Stimulated activated CD4-positive, alpha-beta T cell treated with anti-CD3 and anti-CD28 coated beads, Interleukin-1b, Interleukin-23, amount 100 ng/mL, for 1 hour (primary cell): Measurements from ENCODE around the gene BUD31.
"Not testable (repeated sequence)": the region's sequence is repeated elsewhere in the genome, so short reads cannot be mapped to it uniquely, and the experiment has no call there.

Source experiments
- DNase-seq, 2 donors: peaks; one replicate each; pipeline ENCODE4 v3.0.0-alpha.2; 2020; ENCODE audit warnings: low read depth in 2 of 2

Gene BUD31

DNA sequence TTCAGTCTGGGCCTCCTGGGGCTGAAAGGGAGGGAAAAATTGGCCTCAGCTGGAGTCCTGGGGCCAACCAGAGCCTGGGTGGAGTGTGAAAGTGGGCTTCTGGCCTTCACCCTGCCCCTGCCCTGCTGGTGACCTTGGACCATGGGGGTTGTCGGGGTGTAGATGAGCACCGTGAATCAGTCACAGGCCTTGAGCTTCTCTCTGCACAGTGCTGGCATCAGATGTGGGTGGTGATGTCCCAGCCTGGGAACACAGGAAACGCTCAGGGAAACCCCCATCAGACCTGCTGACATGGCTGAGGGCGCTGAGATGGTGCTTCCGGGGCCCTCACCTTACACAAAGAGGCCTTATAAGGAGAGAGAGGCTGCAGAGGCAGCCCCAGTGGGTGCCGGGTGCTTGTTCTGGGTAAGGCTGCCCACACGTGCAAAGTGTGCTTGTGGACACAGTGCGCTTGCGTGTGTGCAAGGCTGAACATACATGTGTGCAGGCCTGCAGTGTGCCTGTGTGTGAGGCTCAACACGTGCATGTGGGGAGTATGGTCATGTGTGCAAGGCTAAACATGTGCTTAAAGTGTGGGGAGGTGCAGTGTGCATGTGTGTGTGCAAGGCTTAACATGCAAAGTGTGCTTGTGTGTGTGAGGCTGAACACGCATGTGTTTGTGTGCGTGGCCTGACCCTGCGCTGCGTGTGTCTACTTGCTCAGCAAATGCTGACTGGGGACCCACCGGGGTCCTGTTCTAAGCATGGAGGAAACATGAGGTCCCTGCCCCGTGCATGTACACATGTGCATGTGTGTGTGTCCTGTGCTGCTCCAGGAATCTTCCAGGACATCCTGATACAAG, 27.7 kb upstream of the BUD31 start:
- DNase-seq, result peak; percentile 62 to 81

DNA sequence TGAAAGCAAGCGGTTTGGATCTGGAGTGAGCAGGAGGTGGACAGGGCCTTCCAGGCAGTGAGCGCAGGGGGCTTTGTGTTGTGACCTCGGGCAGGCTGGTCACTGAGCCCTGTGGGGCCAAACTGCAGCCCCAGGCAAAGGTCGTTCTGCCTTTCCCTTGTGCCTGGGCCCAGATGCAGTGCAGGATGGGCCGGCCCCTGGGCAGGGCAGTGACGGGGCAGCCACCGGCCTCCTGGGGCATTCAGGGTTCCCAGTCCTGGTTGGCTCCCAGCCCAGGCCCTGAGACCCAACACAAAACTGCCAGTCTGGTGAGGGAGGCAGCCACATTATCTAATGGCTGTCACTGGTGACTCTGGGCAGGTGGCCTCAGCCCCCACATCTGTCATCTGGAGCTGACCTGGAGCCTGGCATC, 27.1 kb upstream of the BUD31 start:
- no peak for DNase-seq

DNA sequence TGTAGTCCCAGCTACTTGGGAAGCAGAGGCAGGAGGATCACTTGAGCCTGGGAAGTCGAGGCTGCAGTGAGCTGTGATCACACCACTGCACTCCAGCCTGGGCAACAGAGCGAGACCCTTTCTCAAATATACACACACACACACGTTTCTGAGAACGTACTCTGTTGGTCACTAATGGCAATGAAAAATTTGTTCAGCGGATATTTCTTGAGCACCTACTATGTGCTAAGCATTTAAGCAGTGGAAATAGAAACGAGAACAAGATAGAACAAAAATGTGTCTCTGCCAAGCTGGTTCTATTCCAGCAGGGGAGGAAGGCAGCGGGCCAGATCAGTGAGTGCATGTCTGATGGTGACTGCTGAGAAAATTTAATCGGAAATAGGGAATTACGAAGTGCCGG, 25.6 kb upstream of the BUD31 start:
- DNase-seq, result no peak

DNA sequence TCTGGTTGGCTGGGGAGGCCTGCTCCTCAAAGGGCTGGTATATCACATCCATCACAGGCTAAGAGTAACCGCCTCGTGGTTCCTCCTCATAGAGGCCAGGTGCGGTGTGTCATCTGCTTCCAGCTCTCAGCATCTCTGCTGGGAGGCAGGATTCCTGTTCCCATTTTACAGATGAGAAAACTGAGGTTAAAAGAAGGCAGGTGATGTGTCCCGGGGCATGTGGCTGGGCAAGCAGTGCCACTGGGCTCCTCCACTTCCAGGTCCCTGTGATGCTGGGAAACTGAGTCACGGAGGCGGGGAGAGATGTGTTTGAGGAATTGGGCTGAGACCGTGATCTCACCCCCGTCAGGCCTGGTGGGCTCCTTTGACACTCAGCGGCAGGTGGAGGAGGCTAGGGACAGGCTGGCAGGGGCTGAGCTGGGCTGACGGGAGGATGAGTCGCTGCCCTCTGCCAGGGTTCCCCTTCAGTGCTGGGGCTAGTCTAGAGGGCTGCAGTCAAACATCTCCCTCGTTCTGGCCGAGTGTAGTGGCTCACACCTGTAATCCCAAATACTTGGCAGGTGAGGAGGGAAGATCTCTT, 24.9 kb upstream of the BUD31 start:
- no peak for DNase-seq

DNA sequence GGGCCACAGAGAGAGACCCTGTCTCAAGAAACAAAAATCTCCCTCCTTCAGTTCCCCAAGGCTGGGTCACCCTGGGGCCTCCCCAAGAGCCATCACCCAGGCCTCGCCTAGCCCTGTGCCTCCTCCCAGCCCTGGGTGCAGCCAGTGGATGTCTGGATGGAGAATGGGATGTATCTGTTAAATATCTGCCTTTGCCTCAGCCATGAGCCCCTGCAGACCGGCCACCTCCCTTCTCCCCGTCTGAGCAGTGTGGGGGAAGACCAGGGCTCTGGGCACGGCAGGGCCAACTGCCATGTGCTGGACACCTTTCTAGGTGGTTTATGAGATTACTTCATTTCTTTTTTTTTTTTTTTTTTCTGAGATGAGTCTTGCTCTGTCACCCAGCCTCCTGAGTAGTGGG, 24.2 kb upstream of the BUD31 start:
- no peak for DNase-seq

DNA sequence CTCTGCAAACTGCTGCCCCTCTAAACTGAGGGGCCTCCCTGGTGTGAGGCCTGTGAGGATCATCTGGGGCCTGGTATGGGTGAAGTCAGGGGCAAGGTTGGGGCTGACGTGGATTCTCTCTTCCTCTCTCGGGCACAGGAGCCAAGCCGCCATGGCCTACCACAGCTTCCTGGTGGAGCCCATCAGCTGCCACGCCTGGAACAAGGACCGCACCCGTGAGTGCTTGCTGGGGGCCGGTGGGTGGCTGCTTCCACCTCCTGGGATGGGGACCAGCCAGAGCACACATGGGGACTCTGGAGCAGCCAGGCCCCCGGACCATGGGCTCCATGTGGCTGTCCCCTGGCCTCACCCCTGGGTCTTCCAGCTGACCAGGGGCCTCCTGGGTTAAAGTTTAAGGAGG, 23.2 kb upstream of the BUD31 start:
- no peak for DNase-seq

DNA sequence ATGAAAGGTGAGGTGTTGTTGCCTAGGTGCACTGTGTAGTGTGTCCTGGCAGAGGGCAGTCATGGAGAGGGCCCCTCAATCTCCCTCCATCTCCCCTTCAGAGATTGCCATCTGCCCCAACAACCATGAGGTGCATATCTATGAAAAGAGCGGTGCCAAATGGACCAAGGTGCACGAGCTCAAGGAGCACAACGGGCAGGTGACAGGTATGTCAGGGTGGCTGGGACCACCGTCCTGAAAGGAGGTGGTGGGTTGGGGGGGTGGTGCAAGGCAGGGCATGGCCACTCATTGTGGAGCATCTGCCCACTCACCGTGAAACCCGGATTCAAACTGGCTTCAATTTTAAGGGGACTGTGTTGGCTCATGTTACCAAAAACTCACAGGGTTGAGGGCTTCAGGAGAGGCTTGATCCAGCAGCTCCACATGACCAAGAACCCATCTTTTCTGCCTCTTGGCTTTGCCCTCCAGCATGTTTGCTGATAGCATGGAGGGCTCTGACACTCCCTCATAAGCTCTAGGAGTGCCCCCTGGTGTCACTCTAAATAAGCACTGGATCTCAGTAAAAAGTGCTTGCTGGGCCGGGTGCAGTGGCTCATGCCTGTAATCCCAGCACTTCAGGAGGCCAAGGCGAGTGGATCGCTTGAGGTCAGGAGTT, 22.1 kb upstream of the BUD31 start:
- no peak for DNase-seq

DNA sequence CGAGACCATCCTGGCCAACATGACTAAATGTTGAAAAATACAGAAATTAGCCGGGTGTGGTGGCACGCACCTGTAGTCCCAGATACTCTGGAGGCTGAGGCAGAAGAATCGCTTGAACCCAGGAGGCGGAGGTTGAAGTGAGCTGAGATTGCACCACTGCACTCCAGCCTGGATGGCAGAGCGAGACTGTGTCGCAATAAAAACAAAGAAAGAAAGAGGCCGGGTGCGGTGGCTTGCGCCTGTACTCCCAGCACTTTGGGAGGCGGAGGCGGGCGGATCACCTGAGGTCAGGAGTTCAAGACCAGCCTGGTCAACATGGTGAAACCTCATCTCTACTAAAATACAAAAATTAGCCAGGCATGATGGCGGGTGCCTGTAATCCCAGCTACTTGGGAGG, 21.5 kb upstream of the BUD31 start:
- DNase-seq, result not testable (repeated sequence)

DNA sequence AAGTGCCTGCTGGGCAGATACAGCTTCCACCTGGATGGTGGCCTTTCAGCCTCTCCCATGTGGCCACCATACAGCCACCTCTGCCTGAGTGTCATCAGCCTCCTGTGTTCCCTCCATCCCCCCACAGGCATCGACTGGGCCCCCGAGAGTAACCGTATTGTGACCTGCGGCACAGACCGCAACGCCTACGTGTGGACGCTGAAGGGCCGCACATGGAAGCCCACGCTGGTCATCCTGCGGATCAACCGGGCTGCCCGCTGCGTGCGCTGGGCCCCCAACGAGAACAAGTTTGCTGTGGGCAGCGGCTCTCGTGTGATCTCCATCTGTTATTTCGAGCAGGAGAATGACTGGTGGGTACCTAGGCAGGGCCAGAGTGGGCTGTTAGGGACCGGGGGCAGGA, 20.9 kb upstream of the BUD31 start:
- no peak for DNase-seq

DNA sequence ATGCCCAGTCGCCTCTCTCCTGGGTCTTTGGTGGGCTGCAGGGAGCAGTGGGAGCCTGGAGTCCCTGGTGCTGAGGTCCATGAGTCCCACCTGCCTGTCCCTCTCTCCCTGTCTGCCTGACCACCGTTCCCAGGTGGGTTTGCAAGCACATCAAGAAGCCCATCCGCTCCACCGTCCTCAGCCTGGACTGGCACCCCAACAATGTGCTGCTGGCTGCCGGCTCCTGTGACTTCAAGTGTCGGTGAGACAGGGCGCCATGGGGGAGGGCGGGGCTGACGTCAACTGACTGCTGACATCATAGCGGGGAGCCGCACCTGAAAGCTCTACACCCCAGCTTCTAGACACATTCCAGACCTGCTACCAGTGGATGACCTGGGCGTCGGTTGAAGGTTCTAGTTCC, 19.0 kb upstream of the BUD31 start:
- DNase-seq, result no peak

DNA sequence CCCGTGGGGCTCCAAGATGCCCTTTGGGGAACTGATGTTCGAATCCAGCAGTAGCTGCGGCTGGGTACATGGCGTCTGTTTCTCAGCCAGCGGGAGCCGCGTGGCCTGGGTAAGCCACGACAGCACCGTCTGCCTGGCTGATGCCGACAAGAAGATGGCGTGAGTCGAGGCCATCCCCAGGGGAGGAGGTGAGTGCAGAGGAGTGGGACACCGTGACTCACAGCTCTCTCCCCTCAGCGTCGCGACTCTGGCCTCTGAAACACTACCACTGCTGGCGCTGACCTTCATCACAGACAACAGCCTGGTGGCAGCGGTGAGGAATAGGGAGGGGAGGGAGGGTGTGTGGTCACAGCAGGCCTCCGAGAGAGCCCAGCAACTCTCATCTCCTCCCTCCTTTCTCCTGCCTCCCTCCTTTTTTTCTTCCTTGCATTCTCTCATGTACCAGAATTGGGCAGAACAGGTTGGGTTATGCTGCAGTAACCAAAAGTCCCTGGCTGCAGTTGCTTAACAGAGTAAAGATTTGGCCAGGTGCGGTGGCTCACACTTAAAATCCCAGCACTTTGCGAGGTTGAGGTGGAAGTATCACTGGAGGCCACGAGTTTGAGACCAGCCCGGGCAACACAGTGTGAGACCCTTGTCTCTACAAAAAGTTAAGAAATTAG, 17.7 kb upstream of the BUD31 start:
- no peak for DNase-seq

DNA sequence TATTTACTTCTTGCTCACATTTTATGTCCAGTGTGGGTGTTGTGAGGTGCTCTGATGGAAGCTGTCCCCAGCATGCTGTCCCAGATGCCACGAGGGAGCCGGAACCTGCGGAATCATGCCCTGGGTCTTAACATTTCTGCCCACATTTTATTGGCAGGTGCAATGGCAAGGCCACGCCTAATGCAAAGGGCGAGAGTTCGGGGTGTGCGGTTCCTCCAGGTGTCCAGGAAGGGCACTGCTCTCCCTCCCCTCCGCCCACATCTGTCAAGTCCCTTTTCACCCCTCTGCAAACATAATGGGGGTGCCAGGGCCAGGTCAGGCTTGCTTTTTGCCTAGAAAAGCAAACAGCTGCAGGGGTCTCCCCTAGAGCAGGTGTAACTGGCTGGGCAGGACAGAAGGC, 16.7 kb upstream of the BUD31 start:
- no peak for DNase-seq

DNA sequence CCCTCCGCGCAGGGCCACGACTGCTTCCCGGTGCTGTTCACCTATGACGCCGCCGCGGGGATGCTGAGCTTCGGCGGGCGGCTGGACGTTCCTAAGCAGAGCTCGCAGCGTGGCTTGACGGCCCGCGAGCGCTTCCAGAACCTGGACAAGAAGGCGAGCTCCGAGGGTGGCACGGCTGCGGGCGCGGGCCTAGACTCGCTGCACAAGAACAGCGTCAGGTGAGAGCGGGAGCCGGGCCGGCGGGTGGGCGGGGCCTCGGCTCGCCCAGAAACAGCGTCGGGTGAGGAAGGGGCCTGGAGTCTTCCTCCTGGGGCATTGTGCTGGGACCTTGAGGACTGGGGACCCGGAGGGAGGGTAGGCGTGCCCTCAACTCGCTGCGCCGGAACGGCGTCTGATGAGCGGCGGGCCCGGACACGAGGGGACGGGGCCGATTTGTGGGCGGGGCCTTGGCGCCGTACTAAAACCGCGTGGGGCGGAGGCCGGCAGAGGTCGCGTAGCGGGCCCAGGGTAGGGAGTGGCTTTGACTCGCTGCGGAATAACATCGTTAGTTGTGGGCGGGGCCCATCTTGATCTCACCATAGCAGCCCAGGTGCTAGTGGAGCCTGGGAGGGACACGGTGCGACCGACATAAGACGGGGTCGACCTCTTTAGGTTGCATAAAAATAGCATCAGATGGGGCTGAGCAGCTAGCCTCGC, 16.0 kb upstream of the BUD31 start:
- DNase-seq, result peak; percentile 51 to 57

DNA sequence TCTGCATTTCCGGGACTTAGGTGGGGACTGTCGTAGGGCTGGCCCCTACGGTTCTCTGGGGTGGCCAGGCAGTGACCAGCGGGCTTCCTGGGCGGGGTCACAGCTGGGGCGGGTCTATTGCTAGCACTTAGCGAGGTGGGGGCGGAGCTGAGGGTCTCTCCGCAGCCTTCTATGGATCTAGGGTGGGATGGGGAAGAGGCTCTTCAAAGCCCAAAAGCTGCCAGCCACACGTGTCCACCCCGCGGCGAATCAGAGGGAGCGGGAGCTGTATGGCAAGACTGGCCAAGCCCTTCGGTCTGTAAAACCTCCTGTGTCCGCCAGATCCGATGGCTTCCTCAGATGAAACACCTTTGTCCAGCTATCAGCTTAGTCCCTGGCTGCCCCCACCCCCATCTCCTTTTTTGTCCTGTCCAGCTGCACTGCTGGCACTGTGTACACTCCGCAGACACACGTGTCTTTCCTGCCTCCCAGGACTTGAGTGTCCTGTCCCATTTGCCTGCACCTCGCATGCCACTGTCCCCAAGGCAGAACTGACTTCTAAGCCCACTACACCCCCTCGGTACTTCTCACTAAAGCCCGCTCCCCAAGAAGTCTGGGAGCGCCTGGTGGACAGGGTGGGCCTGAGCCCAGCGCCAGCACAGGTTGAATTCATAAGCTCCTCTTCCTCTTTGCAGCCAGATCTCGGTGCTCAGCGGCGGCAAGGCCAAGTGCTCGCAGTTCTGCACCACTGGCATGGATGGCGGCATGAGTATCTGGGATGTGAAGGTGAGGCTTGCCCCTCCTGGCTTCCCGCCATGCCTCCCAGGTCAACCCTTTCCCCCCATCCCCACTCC, 15.2 kb upstream of the BUD31 start:
- no peak for DNase-seq

DNA sequence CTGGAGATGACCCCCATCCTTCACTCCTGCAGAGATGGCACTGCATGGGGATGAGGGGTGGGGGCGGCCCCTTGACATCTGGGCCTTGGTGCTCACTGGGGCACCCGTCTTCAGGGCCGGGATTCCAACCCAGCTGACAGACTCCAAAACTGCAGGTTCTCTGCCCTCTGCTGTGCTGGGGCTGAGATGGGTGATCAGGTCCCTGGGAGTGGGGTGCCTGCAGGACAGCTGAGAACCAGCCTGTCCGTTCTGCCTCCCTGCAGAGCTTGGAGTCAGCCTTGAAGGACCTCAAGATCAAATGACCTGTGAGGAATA, 14.6 kb upstream of the BUD31 start:
- DNase-seq, result no peak

DNA sequence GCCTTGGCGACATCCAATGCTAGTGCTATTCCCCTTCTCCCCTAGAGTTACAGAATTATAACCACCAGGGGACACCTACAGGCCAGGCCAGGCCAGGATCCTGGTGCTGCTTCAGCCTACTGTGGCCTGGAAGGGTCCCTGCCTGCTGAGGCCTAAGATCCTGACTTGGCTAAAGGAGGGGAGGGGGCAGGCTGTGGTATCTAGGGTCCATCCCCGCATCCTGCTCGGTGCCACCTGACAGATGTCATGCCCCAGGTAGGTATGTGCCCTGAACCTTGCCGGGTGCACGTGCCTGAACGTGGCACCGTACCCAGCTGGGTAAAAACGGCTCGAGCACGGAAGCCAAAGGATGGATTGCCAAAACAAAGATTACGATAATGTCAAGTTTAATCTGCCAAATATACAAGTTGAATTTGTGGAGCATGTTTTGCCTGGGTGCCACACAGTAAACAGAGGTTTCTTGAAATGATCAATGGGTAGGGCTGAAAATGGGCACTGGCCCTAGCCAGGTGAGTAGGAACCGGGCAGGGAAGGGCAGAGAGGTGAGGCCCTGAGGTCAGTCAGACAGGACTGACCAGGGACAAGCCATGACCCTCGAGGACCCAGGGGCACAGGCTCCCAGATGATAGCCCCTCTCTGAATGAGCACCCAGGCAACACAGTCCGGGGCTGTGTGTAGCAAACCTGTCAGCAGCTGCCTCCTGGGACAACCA, 13.0 kb upstream of the BUD31 start:
- DNase-seq, result no peak

DNA sequence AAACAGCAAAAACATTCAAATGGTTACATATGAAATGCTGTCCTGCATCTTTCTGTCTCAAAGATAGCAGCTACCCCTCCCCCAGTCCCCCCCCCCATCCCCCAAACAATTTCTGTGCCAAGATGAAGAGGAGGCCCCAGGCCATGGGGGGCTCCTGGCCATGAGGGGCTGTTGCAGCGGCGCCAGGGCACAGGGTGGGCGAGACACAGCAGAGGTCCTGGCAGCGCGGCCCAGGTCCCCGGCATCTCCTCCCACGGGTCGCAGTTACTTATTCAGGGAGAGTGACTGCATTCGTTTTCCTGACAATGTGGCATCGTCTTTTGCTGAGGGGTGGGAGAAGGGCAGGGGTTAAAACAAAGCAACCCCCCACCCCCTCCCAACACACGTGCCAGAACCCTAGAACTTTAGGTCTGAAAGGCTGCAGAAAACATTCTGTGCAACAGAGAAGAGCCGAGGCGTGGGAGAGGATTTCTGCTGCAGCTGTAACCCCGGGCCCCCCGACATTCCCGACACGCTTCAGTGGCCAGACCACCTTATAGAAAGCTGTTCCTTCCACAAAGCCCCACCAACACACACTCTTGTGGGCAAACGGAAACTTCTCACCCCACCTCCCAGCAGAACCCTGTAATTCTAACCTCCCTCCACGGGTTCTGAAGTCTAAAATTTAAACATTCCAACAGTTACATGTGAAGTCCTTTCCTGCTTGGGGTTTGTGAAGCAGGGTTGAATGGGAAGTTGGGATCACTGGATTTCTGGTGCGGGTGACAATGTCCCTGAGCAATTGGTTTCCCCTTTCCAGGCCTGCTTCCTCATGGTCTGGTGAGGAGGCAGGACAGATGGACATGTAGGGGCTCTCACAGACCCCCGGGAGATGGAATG, 12.1 kb upstream of the BUD31 start:
- no peak for DNase-seq

DNA sequence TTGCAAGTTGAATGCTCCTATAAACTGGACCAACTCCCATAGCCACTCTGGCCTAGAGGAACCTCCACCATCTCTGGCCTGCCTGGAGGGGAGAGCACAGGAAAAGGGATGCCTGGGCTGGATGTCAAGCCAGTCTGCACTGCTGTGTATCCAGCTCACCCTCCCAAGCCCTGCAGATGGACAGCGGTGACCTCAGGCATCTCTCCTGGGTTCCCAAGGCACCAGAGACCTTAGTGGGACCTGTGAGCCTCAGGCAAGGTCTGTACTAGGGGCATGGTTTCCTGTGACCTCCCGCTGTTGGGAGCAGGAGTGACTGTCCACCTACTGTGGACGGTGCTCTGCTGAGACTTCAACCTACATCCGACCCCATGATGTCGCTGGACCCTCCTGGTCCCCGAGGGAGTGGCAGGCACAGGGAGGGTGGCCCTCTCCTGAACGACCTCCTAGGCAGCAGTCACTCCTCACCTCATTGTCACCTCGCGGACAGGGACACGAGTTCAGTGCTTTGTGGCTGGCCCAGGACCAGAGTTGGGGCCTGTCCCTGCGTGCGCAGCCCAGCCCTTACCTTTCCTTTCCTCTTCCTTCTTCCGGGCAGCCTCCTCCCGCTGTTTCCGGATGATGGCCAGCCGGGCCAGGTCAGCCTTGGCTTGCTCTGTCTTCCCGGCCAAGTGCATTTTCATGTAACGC, 11.3 kb upstream of the BUD31 start:
- DNase-seq, result no peak

DNA sequence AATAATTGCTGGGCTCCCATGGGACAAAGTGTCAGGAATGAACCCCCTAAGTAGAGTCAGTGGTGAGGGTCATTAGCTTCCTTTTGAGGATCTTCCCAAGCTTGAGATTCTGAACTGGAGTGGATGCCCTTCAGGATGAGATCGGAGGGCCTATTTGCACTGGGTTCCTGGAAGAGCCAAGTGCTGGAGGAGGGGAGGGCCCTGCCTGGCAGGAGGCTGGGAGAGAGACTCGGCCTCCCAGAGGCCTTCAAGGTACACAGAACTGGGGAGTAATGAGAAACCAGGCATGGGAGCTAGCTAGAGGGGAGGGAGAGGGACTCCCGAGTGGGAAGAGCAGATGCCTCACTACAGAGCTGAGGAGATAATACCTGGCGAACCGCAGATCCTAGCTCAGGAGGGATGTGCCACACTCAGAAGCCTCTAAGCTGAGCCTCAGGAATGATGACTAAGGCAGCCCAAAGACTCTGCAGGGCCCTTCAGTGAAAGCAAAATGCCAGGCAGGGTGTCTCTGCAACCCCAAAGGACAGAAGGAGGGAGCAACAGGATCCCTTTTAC, 9.8 kb upstream of the BUD31 start:
- DNase-seq, result no peak
